BE2C (cell line): ENCODE measurements around the gene ME3.

Source experiments
- DNase-seq: peaks from one replicate; pipeline ENCODE4 v3.0.0-alpha.2; 2020
- H3K27me3 ChIP-seq: fragments of 250-450 bp; sonication (Bioruptor Pico); 2 replicates; pipeline ENCODE4 v1.5.1; 2020; ENCODE audit warnings: mild to moderate bottlenecking
- H3K36me3 ChIP-seq: fragments of 250-450 bp; sonication (Bioruptor Pico); 2 replicates; pipeline ENCODE4 v1.5.1; 2020; ENCODE audit warnings: mild to moderate bottlenecking
- H3K4me1 ChIP-seq: fragments of 250-450 bp; sonication (Bioruptor Pico); 2 replicates; pipeline ENCODE4 v1.5.1; 2020
- H3K4me3 ChIP-seq: 2 replicates; pipeline ENCODE4 v1.5.1; 2011; ENCODE audit warnings: low read depth, low read length
- H3K9me3 ChIP-seq: fragments of 250-450 bp; sonication (Bioruptor Pico); 2 replicates; pipeline ENCODE4 v1.5.1; 2020
- CTCF ChIP-seq: IDR thresholded peaks from 2 replicates; pipeline ENCODE4 v1.5.1; 2012; ENCODE audit warnings: mild to moderate bottlenecking, low read depth, low read length

Gene ME3

GRCh38 chr11:86617502-86617901 lies 54.9 kb downstream of the ME3 start:
- Histone ChIP-seq H3K27me3 (no peaks in the 10 kb centered on the region), H3K36me3 (no peaks in the 10 kb centered on the region), H3K9me3 (no peaks in the 10 kb centered on the region; the same call in 1 of the 2 replicates), H3K4me3 (no peak overlapping the region), H3K4me1 (no peaks in the 10 kb centered on the region)
- TF ChIP-seq CTCF = no peak
- no peak for DNase-seq

GRCh38 chr11:86615487-86615886 lies 56.9 kb downstream of the ME3 start:
- no peak for TF ChIP-seq CTCF
- no peaks in the 10 kb centered on the region; the same call in 1 of the 2 replicates for H3K9me3 ChIP-seq
- no peaks in the 10 kb centered on the region for H3K4me1 ChIP-seq
- DNase-seq = no peak
- no peaks in the 10 kb centered on the region for H3K27me3 ChIP-seq
- H3K4me3 ChIP-seq = no peak overlapping the region
- H3K36me3 ChIP-seq = no peaks in the 10 kb centered on the region

GRCh38 chr11:86610559-86611341 lies 61.7 kb downstream of the ME3 start:
- no peak for TF ChIP-seq CTCF
- DNase-seq = peak; percentile 18
- H3K9me3 ChIP-seq = no peaks in the 10 kb centered on the region; the same call in 1 of the 2 replicates
- no peaks in the 10 kb centered on the region for H3K36me3 ChIP-seq
- no peak overlapping the region for H3K4me3 ChIP-seq
- H3K27me3 ChIP-seq = no peaks in the 10 kb centered on the region
- H3K4me1 ChIP-seq = no peaks in the 10 kb centered on the region

GRCh38 chr11:86608251-86608799 lies 64.1 kb downstream of the ME3 start:
- TF ChIP-seq CTCF = peak; percentile 99
- Histone ChIP-seq H3K36me3 (no peaks in the 10 kb centered on the region), H3K4me1 (no peaks in the 10 kb centered on the region), H3K4me3 (no peak overlapping the region), H3K9me3 (no peaks in the 10 kb centered on the region), H3K27me3 (no peaks in the 10 kb centered on the region)
- peak; percentile 57 for DNase-seq

GRCh38 chr11:86606836-86607481 lies 65.5 kb downstream of the ME3 start:
- no peak for DNase-seq
- H3K4me1 ChIP-seq = no peaks in the 10 kb centered on the region
- H3K36me3 ChIP-seq = no peaks in the 10 kb centered on the region
- no peaks in the 10 kb centered on the region for H3K9me3 ChIP-seq
- H3K27me3 ChIP-seq = no peaks in the 10 kb centered on the region
- no peak for TF ChIP-seq CTCF
- H3K4me3 ChIP-seq = no peak overlapping the region
